VCaP (cell line): ENCODE measurements around the gene EIF1B.

Experiments used
- H3K27ac ChIP-seq: fragments of 450-650 bp; 2 replicates; pipeline ENCODE4 v1.5.1; 2017
- CTCF ChIP-seq: fragments of 450-650 bp; conservative IDR thresholded peaks from 2 replicates; pipeline ENCODE4 v1.5.1; 2017; ENCODE audit warnings: mild to moderate bottlenecking, moderate library complexity

EIF1B gene

GRCh38 chr3:40309418-40309924 lies at the start of gene EIF1B:
TSS of gene EIF1B (plus strand) at chr3:40309707. CDS start at chr3:40309942, 235 bp downstream.
- H3K27ac ChIP-seq = peak within 1 kb of the TSS; percentile 91
- peak; percentile 94 for TF ChIP-seq CTCF

- H3K27ac ChIP-seq = peak overlapping the region; percentile 71
- no peak for TF ChIP-seq CTCF
Observed at GRCh38 chr3:40262331-40262730, 47.2 kb upstream of the EIF1B start.

GRCh38 chr3:40264451-40264850 lies 45.1 kb upstream of the EIF1B start:
- peak overlapping the region; percentile 71 for H3K27ac ChIP-seq
- no peak for TF ChIP-seq CTCF

GRCh38 chr3:40265181-40265580 lies 44.3 kb upstream of the EIF1B start:
- H3K27ac ChIP-seq = peak overlapping the region; percentile 71
- no peak for TF ChIP-seq CTCF

GRCh38 chr3:40267937-40268724 lies 41.4 kb upstream of the EIF1B start:
- no peak for TF ChIP-seq CTCF
- no peak overlapping the region for H3K27ac ChIP-seq

- no peak overlapping the region for H3K27ac ChIP-seq
- no peak for TF ChIP-seq CTCF
Observed at GRCh38 chr3:40268802-40269524, 40.5 kb upstream of the EIF1B start.

- no peak overlapping the region for H3K27ac ChIP-seq
- no peak for TF ChIP-seq CTCF
Observed at GRCh38 chr3:40278791-40279190, 30.7 kb upstream of the EIF1B start.
